SK-N-MC (cell line): ENCODE results near the gene UQCC2.

Experiments used
- EZH2 ChIP-seq: fragments of 200-600 bp; sonication (generic); IDR thresholded peaks from one replicate; pipeline ENCODE4 v1.6.1; 2017; ENCODE audit warnings: antibody characterized with exemption
- POLR2AphosphoS5 ChIP-seq: IDR thresholded peaks from 2 replicates; pipeline ENCODE4 v1.6.1; 2012; ENCODE audit warnings: mild to moderate bottlenecking, low read depth, low read length, borderline replicate concordance

DNA sequence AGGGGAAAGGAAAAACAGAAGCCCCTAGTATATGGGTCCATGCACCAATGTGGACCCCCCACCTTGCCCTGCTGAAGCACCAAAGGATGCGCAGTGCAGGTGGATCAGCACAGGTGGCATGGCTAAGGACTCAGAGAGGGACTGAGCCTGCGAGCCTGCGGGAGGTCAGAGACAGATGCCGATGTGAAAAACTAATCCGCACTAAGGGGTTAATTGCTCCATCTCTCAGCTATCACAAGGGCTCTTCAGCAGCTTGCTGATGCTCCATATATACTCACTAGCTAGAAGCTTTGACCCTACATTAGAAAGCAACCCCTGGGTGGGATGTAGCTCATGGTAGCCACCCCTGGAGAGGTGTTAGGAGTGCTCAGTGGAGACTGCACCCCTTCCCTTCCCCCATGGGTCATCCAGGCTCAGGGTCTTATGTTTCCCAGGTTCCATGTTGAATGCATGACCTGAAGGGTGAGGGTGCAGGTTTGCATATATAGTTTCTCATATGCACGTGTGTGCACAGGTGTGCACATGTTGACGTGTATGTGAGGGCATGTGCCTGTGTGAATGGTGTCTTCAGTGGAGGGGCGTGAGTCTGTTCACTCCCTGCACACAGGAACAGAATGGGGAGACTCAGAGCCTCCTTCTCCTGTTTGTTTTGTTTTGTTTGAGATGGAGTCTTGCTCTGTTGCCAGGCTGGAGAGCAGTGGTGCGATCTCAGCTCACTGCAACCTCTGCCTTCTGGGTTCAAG lies 48.6 kb upstream of the UQCC2 start:
- no peak for TF ChIP-seq EZH2
- TF ChIP-seq POLR2AphosphoS5, result no peak
